Lower leg skin (tissue), 4 donors: Measurements from ENCODE around the gene KIF26B. TPM values are rescaled to one million over a fixed set of nuclear protein-coding genes. Genes with fewer than 3 reads are reported as not detected.

Experiments used
- DNase-seq, 2 donors: peaks; one replicate each; pipeline ENCODE4 v3.0.0-alpha.2; 2019; ENCODE audit warnings: low spot score in 2 of 2
- H3K4me3 ChIP-seq: fragments of 200-600 bp; sonication (generic); 2 replicates; pipeline ENCODE4 v1.5.1; 2017; ENCODE audit warnings: mild to moderate bottlenecking, low read depth; ENCODE audit not compliant: poor library complexity, severe bottlenecking
- CTCF ChIP-seq, 3 donors: fragments of 450-650 bp; IDR thresholded peaks; one replicate each; pipeline ENCODE4 v1.5.1; 2016; ENCODE audit warnings: antibody characterized with exemption in 3 of 3, mild to moderate bottlenecking in 3 of 3, moderate library complexity in 2 of 3
- POLR2A ChIP-seq, 2 donors: fragments of 450-650 bp; IDR thresholded peaks; one replicate each; pipeline ENCODE4 v1.6.1; 2016 to 2017; ENCODE audit warnings: antibody characterized with exemption in 2 of 2, mild to moderate bottlenecking in 1 of 2, moderate library complexity in 1 of 2
- WGBS, 2 donors: methylation state at CpG; one replicate each; pipeline ENCODE4 v1.1.5; 2018; 5-methylcytosine and 5-hydroxymethylcytosine counted together
- intact Hi-C: fragments of 100-400 bp; cut with DNase I; formaldehyde crosslinking; loops from one replicate; pipeline ENCODE4 v1.15.0; 2023; ENCODE audit warnings: low total_unique reads
- total RNA-seq, 4 donors: library from RNA; depleted of rRNA; stranded (reverse); fragments of >200 nt; gene quantifications; one replicate each; pipeline ENCODE4 v1.1.0, GENCODE V29; 2016

Gene KIF26B
- total RNA-seq, 4 donors from 2014 or later = 3.9 to 6.6 (median 5.7) TPM

GRCh38 chr1:245301921-245302320 lies 147.1 kb downstream of the KIF26B start:
- DNase-seq = no peak
- no peak overlapping the region for H3K4me3 ChIP-seq
- TF ChIP-seq POLR2A (IDR thresholded peaks at IDR 0.05) (no peak), CTCF (IDR thresholded peaks at IDR 0.05) (no peak)
- 87 to 93% methylated on average over 4 of the region's 4 CpGs for WGBS, 2 donors
- intact Hi-C loops = no loop called here

GRCh38 chr1:245304698-245305097 lies 149.9 kb downstream of the KIF26B start:
- H3K4me3 ChIP-seq = no peak overlapping the region
- peak in 1 of 2 donors; percentile 45 for DNase-seq
- WGBS, 2 donors = 80 to 89% methylated on average over 3 of the region's 3 CpGs
- TF ChIP-seq CTCF (IDR thresholded peaks at IDR 0.05) (no peak), POLR2A (IDR thresholded peaks at IDR 0.05) (no peak)
- intact Hi-C loops = no loop called here

GRCh38 chr1:245306020-245306419 lies 151.2 kb downstream of the KIF26B start:
- intact Hi-C loops = no loop called here
- no peak for DNase-seq
- TF ChIP-seq CTCF (IDR thresholded peaks at IDR 0.05) = no peak
- no peak for TF ChIP-seq POLR2A (IDR thresholded peaks at IDR 0.05)
- 82 to 91% methylated on average over 1 of the region's 1 CpG for whole genome bisulfite sequencing, 2 donors
- H3K4me3 ChIP-seq = no peak overlapping the region

- TF ChIP-seq CTCF (IDR thresholded peaks at IDR 0.05) (no peak), POLR2A (IDR thresholded peaks at IDR 0.05) (no peak)
- WGBS, 2 donors = 33 to 37% methylated on average over 12 of the region's 12 CpGs
- DNase-seq = no peak
- intact Hi-C loops = no loop called here
- H3K4me3 ChIP-seq = no peak overlapping the region
These were observed 152.0 kb downstream of the KIF26B start for GRCh38 chr1:245306628-245307410.

- peak; percentile 17 to 78 for DNase-seq
- H3K4me3 ChIP-seq = no peak overlapping the region
- TF ChIP-seq CTCF (IDR thresholded peaks at IDR 0.05) (no peak), POLR2A (IDR thresholded peaks at IDR 0.05) (no peak)
- WGBS, 2 donors = 34 to 47% methylated on average over 22 of the region's 22 CpGs
- intact Hi-C loops = no loop called here
These were observed 156.1 kb downstream of the KIF26B start for GRCh38 chr1:245310571-245311531.
